ENCODE data around the gene FNIP2.

The FNIP2 gene

DNA sequence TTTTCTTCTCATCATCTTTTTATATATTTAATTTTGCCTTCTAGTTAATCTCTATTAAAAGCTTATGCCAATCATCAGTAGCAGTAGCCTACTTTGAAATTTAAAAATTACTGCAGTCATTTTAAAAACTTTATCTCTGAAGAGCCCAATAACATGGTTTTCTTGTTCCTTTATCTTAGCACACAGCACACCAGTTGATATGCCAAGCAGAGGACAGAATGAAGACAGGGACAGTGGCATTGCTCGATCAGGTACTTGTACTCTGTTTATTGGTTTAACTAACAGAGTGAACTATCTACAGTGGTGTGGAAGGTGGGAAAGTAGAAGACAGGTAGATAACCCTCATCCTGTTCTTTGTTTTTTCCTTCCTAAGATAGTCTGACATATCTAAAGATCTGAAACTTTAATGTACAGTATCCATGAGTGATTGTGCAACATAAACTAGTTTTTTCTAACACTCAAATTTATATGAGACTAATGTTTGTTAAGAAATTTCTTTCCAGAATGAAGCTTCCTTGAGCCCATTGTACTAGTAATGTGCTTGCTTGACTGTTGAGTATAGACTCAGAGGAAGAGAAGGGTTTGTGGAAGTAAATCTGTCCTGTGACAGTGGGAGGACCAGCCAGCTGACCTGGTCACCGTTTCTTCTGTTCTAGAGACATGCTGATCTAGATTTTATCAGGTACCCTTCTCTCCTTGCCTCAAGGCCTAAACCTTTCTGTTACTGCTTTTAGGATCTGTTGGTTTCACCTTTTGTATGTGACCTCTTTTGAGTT lies 66.6 kb downstream of the FNIP2 start:
- no peak overlapping the region for H3K4me3 ChIP-seq (ENCODE audit: control insufficient read depth, low read depth, low read length)
- DNase-seq (ENCODE audit: low read depth), result no peak

DNA sequence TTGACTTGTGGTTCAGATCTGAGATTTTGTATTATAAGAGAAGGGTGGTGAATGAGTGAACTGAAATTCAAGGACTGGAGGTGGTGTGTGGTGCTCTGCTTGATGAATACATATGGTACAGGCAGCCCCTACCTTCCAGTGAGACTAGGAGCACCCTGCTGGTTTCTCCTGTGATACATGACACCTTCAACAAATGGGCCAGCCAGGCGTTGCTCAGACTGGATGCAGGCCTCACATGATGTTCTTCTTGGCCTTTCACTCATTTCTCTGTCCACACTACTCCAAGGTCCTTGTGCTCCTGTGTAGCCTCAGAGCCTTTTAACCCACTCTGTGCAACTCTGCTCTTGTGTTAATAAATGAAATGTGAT lies 67.2 kb downstream of the FNIP2 start:
- DNase-seq (ENCODE audit: low read depth), result no peak
- TF ChIP-seq, protein P1, sequence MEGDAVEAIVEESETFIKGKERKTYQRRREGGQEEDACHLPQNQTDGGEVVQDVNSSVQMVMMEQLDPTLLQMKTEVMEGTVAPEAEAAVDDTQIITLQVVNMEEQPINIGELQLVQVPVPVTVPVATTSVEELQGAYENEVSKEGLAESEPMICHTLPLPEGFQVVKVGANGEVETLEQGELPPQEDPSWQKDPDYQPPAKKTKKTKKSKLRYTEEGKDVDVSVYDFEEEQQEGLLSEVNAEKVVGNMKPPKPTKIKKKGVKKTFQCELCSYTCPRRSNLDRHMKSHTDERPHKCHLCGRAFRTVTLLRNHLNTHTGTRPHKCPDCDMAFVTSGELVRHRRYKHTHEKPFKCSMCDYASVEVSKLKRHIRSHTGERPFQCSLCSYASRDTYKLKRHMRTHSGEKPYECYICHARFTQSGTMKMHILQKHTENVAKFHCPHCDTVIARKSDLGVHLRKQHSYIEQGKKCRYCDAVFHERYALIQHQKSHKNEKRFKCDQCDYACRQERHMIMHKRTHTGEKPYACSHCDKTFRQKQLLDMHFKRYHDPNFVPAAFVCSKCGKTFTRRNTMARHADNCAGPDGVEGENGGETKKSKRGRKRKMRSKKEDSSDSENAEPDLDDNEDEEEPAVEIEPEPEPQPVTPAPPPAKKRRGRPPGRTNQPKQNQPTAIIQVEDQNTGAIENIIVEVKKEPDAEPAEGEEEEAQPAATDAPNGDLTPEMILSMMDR (conservative IDR thresholded peaks at IDR 0.05; ENCODE audit: control insufficient read depth, insufficient read depth, low read depth, low read length), result no peak
- H3K4me3 ChIP-seq (ENCODE audit: control insufficient read depth, low read depth, low read length), result no peak overlapping the region

More for the DNA sequence above, 66.6 kb downstream of the FNIP2 start:
- TF ChIP-seq, protein P1 (conservative IDR thresholded peaks at IDR 0.05; ENCODE audit: control insufficient read depth, insufficient read depth, low read depth, low read length), result no peak

DNA sequence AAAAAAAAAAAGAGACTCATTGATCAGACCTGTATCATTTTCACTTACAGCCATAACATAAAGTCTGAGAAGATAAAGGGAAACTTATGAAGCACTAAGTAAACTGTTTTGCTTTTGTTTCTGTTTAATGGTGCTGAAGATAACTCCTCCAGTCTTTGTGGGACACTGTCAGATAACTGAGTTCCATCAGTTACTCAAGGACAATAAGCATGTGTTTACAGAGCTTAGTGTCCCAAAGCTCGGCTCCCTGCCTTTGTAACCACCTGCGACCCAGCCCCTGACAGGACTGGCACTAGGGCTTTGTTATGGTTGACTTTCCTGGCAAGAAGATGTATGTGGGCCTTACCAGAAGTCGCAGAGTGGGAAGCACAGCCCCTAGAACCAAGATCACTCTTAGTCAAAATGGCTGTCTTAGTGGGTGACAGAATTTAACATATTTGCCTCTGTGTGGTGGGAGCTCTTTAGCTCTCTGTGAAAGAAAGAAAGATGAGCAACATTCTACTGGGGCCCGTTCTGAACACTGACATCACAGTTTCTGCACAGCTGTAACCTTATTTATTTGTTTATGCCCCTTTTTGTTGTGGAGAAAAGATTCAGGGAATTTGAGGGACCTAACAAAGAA lies 68.1 kb downstream of the FNIP2 start:
- H3K4me3 ChIP-seq (ENCODE audit: control insufficient read depth, low read depth, low read length), result no peak overlapping the region
- no peak for DNase-seq (ENCODE audit: low read depth)
- TF ChIP-seq, protein P1 (conservative IDR thresholded peaks at IDR 0.05; ENCODE audit: control insufficient read depth, insufficient read depth, low read depth, low read length), result no peak

DNA sequence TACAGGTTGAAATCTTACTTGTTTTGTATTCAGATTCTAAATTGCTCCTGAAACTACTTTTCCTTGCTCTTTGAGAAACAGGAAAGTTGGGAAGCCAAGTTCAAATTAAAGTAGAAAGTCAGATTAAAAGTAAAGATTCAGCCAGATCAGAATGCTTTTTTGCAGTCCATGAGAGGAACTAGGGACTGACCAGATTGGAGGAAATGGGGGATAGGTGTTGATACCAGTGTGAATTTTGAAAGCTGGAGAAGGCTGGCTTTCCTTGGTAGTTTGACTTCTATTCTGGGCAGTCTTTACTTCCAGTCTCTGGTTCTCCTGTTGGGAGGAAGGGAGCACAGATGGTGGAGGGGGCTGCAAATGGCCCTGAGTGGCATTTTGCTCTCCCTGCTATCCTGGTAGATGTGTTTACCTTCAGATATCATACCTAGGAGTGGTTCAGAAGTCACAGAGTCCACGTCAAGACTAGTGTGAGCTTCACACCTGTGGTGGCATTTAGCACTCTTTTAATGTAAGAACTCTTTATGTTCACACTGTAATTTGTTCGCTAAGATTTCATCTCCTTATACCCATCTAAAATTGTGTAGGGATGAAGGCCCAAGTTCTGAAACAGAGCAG lies 68.8 kb downstream of the FNIP2 start:
- TF ChIP-seq, protein P1 (conservative IDR thresholded peaks at IDR 0.05; ENCODE audit: control insufficient read depth, insufficient read depth, low read depth, low read length), result no peak
- H3K4me3 ChIP-seq (ENCODE audit: control insufficient read depth, low read depth, low read length), result no peak overlapping the region
- no peak for DNase-seq (ENCODE audit: low read depth)

DNA sequence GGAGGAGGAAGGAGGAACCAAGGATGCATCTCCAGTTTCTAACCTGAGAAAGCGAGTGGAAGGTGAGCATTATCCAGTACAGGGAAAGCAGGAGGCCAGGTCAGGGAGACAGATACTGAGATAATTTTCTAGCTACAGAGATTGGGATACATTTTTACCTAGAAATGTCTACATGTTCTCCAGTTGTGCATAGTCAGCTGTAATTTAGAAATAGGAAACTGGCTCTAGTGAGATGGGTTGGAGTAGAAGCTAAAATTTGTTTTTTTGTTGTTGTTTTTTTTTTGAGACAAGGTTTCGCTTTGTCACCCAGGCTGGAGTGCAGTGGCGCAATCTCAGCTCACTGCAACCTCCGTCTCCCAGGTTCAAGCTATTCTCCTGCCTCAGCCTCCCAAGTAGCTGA lies 71.3 kb downstream of the FNIP2 start:
- no peak for DNase-seq (ENCODE audit: low read depth)
- TF ChIP-seq, protein P1 (conservative IDR thresholded peaks at IDR 0.05; ENCODE audit: control insufficient read depth, insufficient read depth, low read depth, low read length), result no peak
- no peak overlapping the region for H3K4me3 ChIP-seq (ENCODE audit: control insufficient read depth, low read depth, low read length)

DNA sequence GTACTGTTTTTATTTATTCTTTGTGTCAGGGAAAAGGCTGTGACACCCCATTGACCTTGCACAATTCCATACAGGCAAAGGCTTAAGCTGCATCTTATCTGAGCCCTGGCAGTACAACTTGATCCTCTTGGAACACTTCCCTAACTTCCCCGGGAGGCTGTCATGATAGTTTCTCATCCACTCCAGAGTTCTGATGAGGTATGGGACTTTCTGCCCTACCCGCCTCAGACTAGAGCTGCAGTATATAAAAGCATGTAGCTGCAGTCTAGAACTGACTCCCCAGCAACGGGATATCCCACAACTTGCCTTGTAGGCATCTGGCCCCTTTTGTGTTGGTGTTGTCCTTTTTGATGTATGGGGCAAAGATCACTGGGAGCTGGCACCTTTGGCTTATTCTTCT lies 72.7 kb downstream of the FNIP2 start:
- TF ChIP-seq, protein P1 (conservative IDR thresholded peaks at IDR 0.05; ENCODE audit: control insufficient read depth, insufficient read depth, low read depth, low read length), result no peak
- DNase-seq (ENCODE audit: low read depth), result no peak
- no peak overlapping the region for H3K4me3 ChIP-seq (ENCODE audit: control insufficient read depth, low read depth, low read length)

Data from fibroblast of mammary gland (primary cell).